ENCODE results near the gene EMP2.

Gene EMP2

DNA sequence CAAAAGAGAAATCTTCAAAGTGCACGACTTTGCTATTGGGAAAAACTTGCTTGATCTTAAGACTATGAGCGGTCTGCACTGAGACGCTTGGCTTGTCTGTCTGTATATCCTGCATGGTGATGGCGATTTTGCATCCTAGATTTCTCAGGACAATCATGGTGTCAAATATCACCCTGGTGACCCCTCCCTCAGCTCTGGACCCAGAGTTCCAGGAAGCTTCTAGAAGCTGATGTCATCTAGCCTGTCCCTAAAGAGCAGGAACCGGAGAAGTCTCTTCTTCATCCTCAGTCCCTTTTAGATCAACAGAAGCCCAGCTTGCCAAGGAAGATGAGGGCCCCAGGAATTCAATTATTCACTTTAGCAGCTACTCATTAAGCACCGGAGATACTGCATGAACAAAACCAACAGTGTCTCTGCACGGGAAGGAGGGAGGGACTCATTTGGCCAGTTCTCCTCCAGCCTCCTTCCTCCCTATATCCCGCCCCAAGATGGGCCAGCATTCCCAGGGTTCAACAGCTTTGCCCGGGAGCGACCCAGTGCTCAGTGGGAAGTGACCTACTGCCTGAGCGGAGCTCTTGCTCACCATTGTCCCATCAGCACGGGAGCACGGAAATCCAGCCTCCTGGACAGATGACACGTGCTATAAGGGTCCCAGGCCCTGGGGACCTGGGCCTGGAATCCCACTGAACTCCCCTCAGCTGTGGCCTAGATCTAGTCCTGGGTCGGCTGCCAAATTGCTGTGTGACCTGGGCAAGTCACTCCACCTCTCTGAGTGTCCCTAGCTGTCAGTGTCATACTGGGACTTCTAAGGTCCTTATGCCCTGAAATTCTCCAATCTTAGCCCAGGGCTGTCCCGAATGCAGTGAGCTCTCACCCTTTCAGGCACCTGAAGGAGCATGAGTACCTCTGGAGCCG, 3.8 kb downstream of the EMP2 start:
- H3K4me2 ChIP-seq (ENCODE audit: low read length), result no peak overlapping the region

DNA sequence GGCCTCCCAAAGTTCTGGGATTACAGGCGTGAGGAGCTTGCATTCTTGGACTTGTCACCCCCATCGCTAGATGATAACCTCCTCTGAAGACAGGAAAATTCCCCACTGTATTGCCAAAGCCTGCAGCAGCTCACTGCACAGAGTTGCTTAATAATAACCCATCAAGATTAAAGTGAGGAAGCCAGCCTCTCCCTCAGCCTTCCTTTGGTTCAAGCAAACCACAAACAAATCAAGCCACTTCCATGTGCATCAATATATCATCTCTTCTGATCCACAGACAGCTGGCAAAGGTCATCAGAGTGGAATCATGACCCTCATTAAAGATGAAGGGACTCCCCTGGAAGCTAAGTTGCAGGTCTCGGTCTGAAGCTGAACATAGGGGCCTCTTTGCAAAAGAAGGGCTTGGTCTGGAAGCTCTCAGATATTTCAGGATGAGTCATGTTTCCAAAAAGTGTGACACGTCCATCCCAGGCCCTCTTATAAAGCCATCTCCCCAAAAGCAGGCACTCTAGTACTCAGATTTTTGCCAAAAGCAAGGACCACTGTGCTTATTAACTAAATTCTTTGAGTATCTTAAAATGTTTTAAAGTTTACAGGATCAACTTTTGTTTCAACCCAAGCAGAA, 4.8 kb downstream of the EMP2 start:
- H3K4me2 ChIP-seq (ENCODE audit: low read length), result no peak overlapping the region
- H3K9ac ChIP-seq (ENCODE audit: low read length), result no peak overlapping the region
- no peak overlapping the region for H3K4me3 ChIP-seq (ENCODE audit: low read depth, low read length, poor library complexity, severe bottlenecking)
- no peaks in the 10 kb centered on the region for H3K9me2 ChIP-seq (ENCODE audit: low read depth, low read length)
- TF ChIP-seq, protein P1, sequence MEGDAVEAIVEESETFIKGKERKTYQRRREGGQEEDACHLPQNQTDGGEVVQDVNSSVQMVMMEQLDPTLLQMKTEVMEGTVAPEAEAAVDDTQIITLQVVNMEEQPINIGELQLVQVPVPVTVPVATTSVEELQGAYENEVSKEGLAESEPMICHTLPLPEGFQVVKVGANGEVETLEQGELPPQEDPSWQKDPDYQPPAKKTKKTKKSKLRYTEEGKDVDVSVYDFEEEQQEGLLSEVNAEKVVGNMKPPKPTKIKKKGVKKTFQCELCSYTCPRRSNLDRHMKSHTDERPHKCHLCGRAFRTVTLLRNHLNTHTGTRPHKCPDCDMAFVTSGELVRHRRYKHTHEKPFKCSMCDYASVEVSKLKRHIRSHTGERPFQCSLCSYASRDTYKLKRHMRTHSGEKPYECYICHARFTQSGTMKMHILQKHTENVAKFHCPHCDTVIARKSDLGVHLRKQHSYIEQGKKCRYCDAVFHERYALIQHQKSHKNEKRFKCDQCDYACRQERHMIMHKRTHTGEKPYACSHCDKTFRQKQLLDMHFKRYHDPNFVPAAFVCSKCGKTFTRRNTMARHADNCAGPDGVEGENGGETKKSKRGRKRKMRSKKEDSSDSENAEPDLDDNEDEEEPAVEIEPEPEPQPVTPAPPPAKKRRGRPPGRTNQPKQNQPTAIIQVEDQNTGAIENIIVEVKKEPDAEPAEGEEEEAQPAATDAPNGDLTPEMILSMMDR (IDR thresholded peaks at IDR 0.05; ENCODE audit: low read length), result no peak
- no peak for TF ChIP-seq EZH2 (IDR thresholded peaks at IDR 0.05; ENCODE audit: borderline replicate concordance, low read length)
- H3K79me2 ChIP-seq (ENCODE audit: insufficient read depth, low read length), result no peaks in the 10 kb centered on the region
- no peaks in the 10 kb centered on the region for H4K20me1 ChIP-seq (ENCODE audit: insufficient read depth, low read length)
- no peaks in the 10 kb centered on the region for H3K36me3 ChIP-seq (ENCODE audit: insufficient read depth, low read length)
- no peak overlapping the region for H3K27ac ChIP-seq (ENCODE audit: low read depth, low read length, poor library complexity, severe bottlenecking)
- H2AFZ ChIP-seq (ENCODE audit: low read length), result no peak overlapping the region
- H3K9me3 ChIP-seq (ENCODE audit: low read length), result no peaks in the 10 kb centered on the region
- no peaks in the 10 kb centered on the region for H3K4me1 ChIP-seq (ENCODE audit: insufficient read depth, low read length, severe bottlenecking)
- no peaks in the 10 kb centered on the region for H3F3A ChIP-seq (ENCODE audit: insufficient read depth, low read length)
- no peaks in the 10 kb centered on the region; the same call in 1 of the 2 replicates for H3K27me3 ChIP-seq (ENCODE audit: insufficient read depth, low read length)

More for the DNA sequence above, 3.8 kb downstream of the EMP2 start:
- H4K20me1 ChIP-seq (ENCODE audit: insufficient read depth, low read length), result no peaks in the 10 kb centered on the region
- no peak overlapping the region for H3K27ac ChIP-seq (ENCODE audit: low read depth, low read length, poor library complexity, severe bottlenecking)
- H3K9ac ChIP-seq (ENCODE audit: low read length), result no peak overlapping the region
- H3K79me2 ChIP-seq (ENCODE audit: insufficient read depth, low read length), result no peaks in the 10 kb centered on the region
- no peaks in the 10 kb centered on the region for H3K4me1 ChIP-seq (ENCODE audit: insufficient read depth, low read length, severe bottlenecking)
- H2AFZ ChIP-seq (ENCODE audit: low read length), result no peak overlapping the region
- H3K9me3 ChIP-seq (ENCODE audit: low read length), result no peaks in the 10 kb centered on the region
- TF ChIP-seq, protein P1 (IDR thresholded peaks at IDR 0.05; ENCODE audit: low read length), result no peak
- no peak for TF ChIP-seq EZH2 (IDR thresholded peaks at IDR 0.05; ENCODE audit: borderline replicate concordance, low read length)
- H3K27me3 ChIP-seq (ENCODE audit: insufficient read depth, low read length), result no peaks in the 10 kb centered on the region; the same call in 1 of the 2 replicates
- no peaks in the 10 kb centered on the region for H3F3A ChIP-seq (ENCODE audit: insufficient read depth, low read length)
- no peak overlapping the region for H3K4me3 ChIP-seq (ENCODE audit: low read depth, low read length, poor library complexity, severe bottlenecking)
- H3K36me3 ChIP-seq (ENCODE audit: insufficient read depth, low read length), result no peaks in the 10 kb centered on the region
- no peaks in the 10 kb centered on the region for H3K9me2 ChIP-seq (ENCODE audit: low read depth, low read length)

DNA sequence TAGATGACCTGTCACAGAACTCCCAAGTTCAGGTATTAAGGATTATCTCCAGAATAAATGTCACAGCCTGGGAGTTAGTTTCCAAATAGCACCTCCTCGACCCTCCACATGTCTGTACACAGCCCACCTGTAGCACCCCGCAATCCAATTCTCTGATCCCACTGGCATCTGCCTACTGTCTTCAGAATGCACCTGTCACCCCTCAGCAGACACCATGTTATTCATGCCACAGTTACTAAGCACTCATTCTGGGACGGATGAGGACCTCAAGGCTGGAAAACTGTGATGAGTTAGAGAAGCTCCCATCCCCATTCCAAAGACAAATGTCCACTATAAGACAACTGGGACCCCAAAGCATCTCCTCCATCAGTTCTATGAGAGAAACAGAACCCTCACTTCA, 7.8 kb downstream of the EMP2 start:
- Histone ChIP-seq H3K36me3 (ENCODE audit: insufficient read depth, low read length) (no peaks in the 10 kb centered on the region), H3K79me2 (ENCODE audit: insufficient read depth, low read length) (no peaks in the 10 kb centered on the region), H3K9me2 (ENCODE audit: low read depth, low read length) (no peaks in the 10 kb centered on the region), H3K4me1 (ENCODE audit: insufficient read depth, low read length, severe bottlenecking) (no peaks in the 10 kb centered on the region), H3K27ac (ENCODE audit: low read depth, low read length, poor library complexity, severe bottlenecking) (no peak overlapping the region), H3K27me3 (ENCODE audit: insufficient read depth, low read length) (no peaks in the 10 kb centered on the region; the same call in 1 of the 2 replicates), H3F3A (ENCODE audit: insufficient read depth, low read length) (no peaks in the 10 kb centered on the region), H3K4me3 (ENCODE audit: low read depth, low read length, poor library complexity, severe bottlenecking) (no peak overlapping the region), H3K4me2 (ENCODE audit: low read length) (no peak overlapping the region), H4K20me1 (ENCODE audit: insufficient read depth, low read length) (no peaks in the 10 kb centered on the region), H3K9me3 (ENCODE audit: low read length) (no peaks in the 10 kb centered on the region), H3K9ac (ENCODE audit: low read length) (no peak overlapping the region), H2AFZ (ENCODE audit: low read length) (no peak overlapping the region)
- TF ChIP-seq, protein P1 (IDR thresholded peaks at IDR 0.05; ENCODE audit: low read length), result no peak
- no peak for TF ChIP-seq EZH2 (IDR thresholded peaks at IDR 0.05; ENCODE audit: borderline replicate concordance, low read length)

All from OCI-LY1 (cell line).